Measurements from ENCODE around the gene BAIAP2.

BAIAP2 gene

GRCh38 chr17:81164371-81165245, 129.7 kb downstream of the BAIAP2 start:
- DNase-seq = no peak

GRCh38 chr17:81165246-81166032, 130.5 kb downstream of the BAIAP2 start, which contains the start of gene PVALEF:
PVALEF (plus strand) TSS chr17:81165507; CDS start chr17:81181227, 15,720 bp downstream.
- no peak for DNase-seq

GRCh38 chr17:81166033-81166492, 131.1 kb downstream of the BAIAP2 start, which contains the start of gene AATK:
AATK (minus strand) TSS chr17:81166221; CDS start chr17:81165992, 229 bp downstream.
- no peak for DNase-seq
